ENCODE data around the gene MARCHF4.
"Not testable (repeated sequence)": the region's sequence is repeated elsewhere in the genome, so short reads cannot be mapped to it uniquely, and the experiment has no call there.

The MARCHF4 gene

GRCh38 chr2:216391401-216391800 is 19.1 kb upstream of the MARCHF4 start:
- no peak for DNase-seq

GRCh38 chr2:216389570-216389969 is 17.3 kb upstream of the MARCHF4 start:
- no peak for DNase-seq

- no peak for DNase-seq
Observed at GRCh38 chr2:216388046-216388884, 16.0 kb upstream of the MARCHF4 start.

- no peak for DNase-seq
Observed at GRCh38 chr2:216387262-216387661, 15.0 kb upstream of the MARCHF4 start.

- DNase-seq = no peak
Observed at GRCh38 chr2:216385478-216385877, 13.2 kb upstream of the MARCHF4 start.

GRCh38 chr2:216384409-216384808 is 12.1 kb upstream of the MARCHF4 start:
- DNase-seq = not testable (repeated sequence)

- no peak for DNase-seq
Observed at GRCh38 chr2:216379977-216380376, 7.7 kb upstream of the MARCHF4 start.

GRCh38 chr2:216375286-216375685 is 3.0 kb upstream of the MARCHF4 start:
- DNase-seq = no peak

GRCh38 chr2:216373896-216374295 is 1.6 kb upstream of the MARCHF4 start:
- DNase-seq = no peak

- DNase-seq = no peak
Observed at GRCh38 chr2:216372761-216373291, 543 bp upstream of the MARCHF4 start.

GRCh38 chr2:216370961-216371712 is 1.1 kb downstream of the MARCHF4 start:
- no peak for DNase-seq

- DNase-seq = no peak
Observed at GRCh38 chr2:216369821-216370220, 2.5 kb downstream of the MARCHF4 start.

GRCh38 chr2:216366777-216367471 is 5.4 kb downstream of the MARCHF4 start:
- no peak for DNase-seq

GRCh38 chr2:216365518-216365917 is 6.8 kb downstream of the MARCHF4 start:
- no peak for DNase-seq

- no peak for DNase-seq
Observed at GRCh38 chr2:216363221-216363620, 9.1 kb downstream of the MARCHF4 start.

- DNase-seq = no peak
Observed at GRCh38 chr2:216362730-216363129, 9.6 kb downstream of the MARCHF4 start.

GRCh38 chr2:216355711-216356110 is 16.6 kb downstream of the MARCHF4 start:
- DNase-seq = no peak

GRCh38 chr2:216354306-216354705 is 18.0 kb downstream of the MARCHF4 start:
- no peak for DNase-seq

GRCh38 chr2:216352653-216353270 is 19.5 kb downstream of the MARCHF4 start:
- DNase-seq = no peak

- no peak for DNase-seq
Observed at GRCh38 chr2:216351172-216351925, 20.9 kb downstream of the MARCHF4 start.

GRCh38 chr2:216350214-216350791 is 22.0 kb downstream of the MARCHF4 start:
- peak; percentile 22 for DNase-seq

GRCh38 chr2:216349366-216349765 is 22.9 kb downstream of the MARCHF4 start:
- no peak for DNase-seq
